ENCODE measurements around the gene COQ9.

GRCh38 chr16:57481421-57481820 is 34.1 kb downstream of the COQ9 start:
- no peak for TF ChIP-seq CTCF (conservative IDR thresholded peaks at IDR 0.05; ENCODE audit: low read depth in 2 of 2)
- no peak for TF ChIP-seq ETS1 (IDR thresholded peaks at IDR 0.05)
- TF ChIP-seq EZH2 (IDR thresholded peaks at IDR 0.05; ENCODE audit: low read depth, unreplicated experiment) = no peak

Measured in GM23338 (cell line).